SU-DHL-6 (cell line): ENCODE data around the gene GPX3.

Source experiments
- H2AFZ ChIP-seq: fragments of 200-600 bp; sonication (generic); 2 replicates; pipeline ENCODE4 v1.6.1; 2014; ENCODE audit warnings: low read depth, mild to moderate bottlenecking, moderate library complexity, mixed read lengths, antibody characterized with exemption, low read length; ENCODE audit not compliant: severe bottlenecking
- H3F3A ChIP-seq: fragments of 200-600 bp; shearing (Covaris generic); 2 replicates; pipeline ENCODE4 v1.6.0; 2016; ENCODE audit warnings: antibody characterized with exemption, mild to moderate bottlenecking; ENCODE audit not compliant: insufficient read depth
- H3K27ac ChIP-seq: fragments of 200-600 bp; sonication (generic); 2 replicates; pipeline ENCODE4 v1.5.1; 2016; ENCODE audit warnings: low read depth, mild to moderate bottlenecking, low read length, moderate library complexity, mixed read lengths
- H3K27me3 ChIP-seq: fragments of 200-600 bp; sonication (generic), shearing (Covaris generic); 2 replicates; pipeline ENCODE4 v1.6.0; 2014; ENCODE audit warnings: mild to moderate bottlenecking, low read length
- H3K36me3 ChIP-seq: fragments of 200-600 bp; sonication (generic); 2 replicates; pipeline ENCODE4 v1.6.1; 2014; ENCODE audit warnings: mild to moderate bottlenecking, low read length, mixed read lengths
- H3K4me2 ChIP-seq: fragments of 300-600, 200-600 bp; shearing (Covaris generic), sonication (generic); 2 replicates; pipeline ENCODE4 v1.6.0; 2014; ENCODE audit warnings: low read length, low read depth, mild to moderate bottlenecking; ENCODE audit not compliant: poor library complexity, severe bottlenecking
- H3K4me3 ChIP-seq: fragments of 200-600 bp; sonication (generic); 2 replicates; pipeline ENCODE4 v1.5.1; 2014; ENCODE audit warnings: antibody characterized with exemption, low read length, mild to moderate bottlenecking, mixed read lengths; ENCODE audit not compliant: insufficient read depth, poor library complexity, severe bottlenecking
- H3K79me2 ChIP-seq: fragments of 200-600 bp; sonication (generic); 2 replicates; pipeline ENCODE4 v1.6.1; 2014; ENCODE audit warnings: mild to moderate bottlenecking, low read length, moderate library complexity; ENCODE audit not compliant: insufficient read depth
- H3K9ac ChIP-seq: fragments of 200-600 bp; sonication (generic); 2 replicates; pipeline ENCODE4 v1.7.0; 2014; ENCODE audit warnings: mild to moderate bottlenecking, low read length
- H3K9me2 ChIP-seq: fragments of 200-600 bp; sonication (generic); replicated peaks from 2 replicates; pipeline ENCODE4 v1.6.1; 2014; ENCODE audit warnings: low read length; ENCODE audit not compliant: insufficient read depth
- H3K9me3 ChIP-seq: fragments of 200-600 bp; sonication (generic); 2 replicates; pipeline ENCODE4 v1.6.1; 2014; ENCODE audit warnings: low read length, mixed read lengths; ENCODE audit not compliant: insufficient read depth
- H4K20me1 ChIP-seq: fragments of 200-600 bp; sonication (generic); 2 replicates; pipeline ENCODE4 v1.6.1; 2014; ENCODE audit warnings: low read depth, mild to moderate bottlenecking, antibody characterized with exemption, low read length, moderate library complexity, mixed read lengths
- CTCF ChIP-seq: fragments of 200-600 bp; sonication (generic); IDR thresholded peaks from one replicate; pipeline ENCODE4 v1.5.1; 2017; ENCODE audit warnings: antibody characterized with exemption, mild to moderate bottlenecking, low read length, moderate library complexity; ENCODE audit not compliant: insufficient read depth, poor library complexity, severe bottlenecking
- EZH2phosphoT487 ChIP-seq: fragments of 200-600 bp; sonication (generic), shearing (Covaris generic); conservative IDR thresholded peaks from 2 replicates; pipeline ENCODE4 v1.6.1; 2018; ENCODE audit warnings: mild to moderate bottlenecking, antibody characterized with exemption, low read length, moderate library complexity, mixed read lengths

GPX3 gene

GRCh38 chr5:151020304-151021110 lies at the start of gene GPX3:
GPX3 (plus strand) TSS chr5:151020591; CDS start chr5:151020655, 64 bp downstream.
- Histone ChIP-seq H3K9me2 (no peaks in the 10 kb centered on the region), H3F3A (no peaks in the 10 kb centered on the region), H3K9me3 (no peaks in the 10 kb centered on the region), H4K20me1 (no peaks in the 10 kb centered on the region), H3K4me3 (no peak within 1 kb of the TSS), H3K36me3 (no peaks in the 10 kb centered on the region), H3K27ac (no peak within 1 kb of the TSS), H2AFZ (no peak within 1 kb of the TSS), H3K27me3 (no peaks in the 10 kb centered on the region), H3K79me2 (no peaks in the 10 kb centered on the region), H3K9ac (no peak within 1 kb of the TSS), H3K4me2 (no peak within 1 kb of the TSS)
- TF ChIP-seq EZH2phosphoT487 (no peak), CTCF (no peak)

- H3K4me3 ChIP-seq: no peak overlapping the region
- H3K79me2 ChIP-seq: no peaks in the 10 kb centered on the region
- H3K9ac ChIP-seq: no peak overlapping the region
- H4K20me1 ChIP-seq: no peaks in the 10 kb centered on the region
- H3K27me3 ChIP-seq: no peaks in the 10 kb centered on the region
- H3F3A ChIP-seq: no peaks in the 10 kb centered on the region
- H3K36me3 ChIP-seq: no peaks in the 10 kb centered on the region
- no peak overlapping the region for H3K27ac ChIP-seq
- H3K9me2 ChIP-seq: no peaks in the 10 kb centered on the region
- H3K4me2 ChIP-seq: no peak overlapping the region
- no peaks in the 10 kb centered on the region for H3K9me3 ChIP-seq
- H2AFZ ChIP-seq: no peak overlapping the region
- TF ChIP-seq CTCF (no peak), EZH2phosphoT487 (no peak)
Observed at GRCh38 chr5:150978590-150978989, 41.8 kb upstream of the GPX3 start.

GRCh38 chr5:150987746-150988145 lies 32.6 kb upstream of the GPX3 start:
- Histone ChIP-seq H3K27me3 (no peaks in the 10 kb centered on the region), H3F3A (no peaks in the 10 kb centered on the region), H4K20me1 (no peaks in the 10 kb centered on the region), H3K9ac (no peak overlapping the region), H3K4me2 (no peak overlapping the region), H3K9me2 (no peaks in the 10 kb centered on the region), H3K9me3 (no peaks in the 10 kb centered on the region), H3K36me3 (no peaks in the 10 kb centered on the region), H2AFZ (no peak overlapping the region), H3K27ac (no peak overlapping the region), H3K4me3 (no peak overlapping the region), H3K79me2 (no peaks in the 10 kb centered on the region)
- TF ChIP-seq EZH2phosphoT487 (no peak), CTCF (no peak)
